ENCODE data around the gene CCP110. TPM values are rescaled to one million over a fixed set of nuclear protein-coding genes. Genes with fewer than 3 reads are reported as not detected.

The CCP110 gene
- total RNA-seq, 4 donors from 2014 or later: 8.4 to 21.0 (median 13.5) TPM

DNA sequence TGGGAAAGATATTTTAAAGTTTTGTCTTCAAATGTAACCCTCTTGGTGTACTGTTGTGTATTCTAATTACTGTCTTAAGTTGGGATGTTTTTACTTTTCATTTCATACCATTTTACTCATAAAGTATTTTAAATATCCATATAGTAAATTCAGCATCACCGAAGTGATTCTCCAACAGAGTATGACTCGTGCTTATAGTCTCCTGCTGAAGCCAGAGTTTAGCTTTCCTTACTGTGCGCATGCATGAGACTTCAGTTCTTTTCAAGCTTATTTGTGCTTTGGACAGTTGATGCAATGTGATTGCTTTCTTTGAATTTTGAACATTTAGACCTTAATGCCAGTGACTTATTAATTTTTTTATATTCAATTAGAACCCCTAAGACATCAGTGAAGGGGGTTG, 24.4 kb downstream of the CCP110 start:
- no peak overlapping the region for H3K27ac ChIP-seq
- no peaks in the 10 kb centered on the region for H3K4me1 ChIP-seq
- 98% methylated on average over 3 of the region's 3 CpGs for WGBS
- no peaks in the 10 kb centered on the region for H3K9me3 ChIP-seq
- TF ChIP-seq CTCF (IDR thresholded peaks at IDR 0.05) (no peak), POLR2A (IDR thresholded peaks at IDR 0.05) (no peak)
- no peak for DNase-seq (ENCODE audit: low spot score in 2 of 2)
- H3K36me3 ChIP-seq: peaks cover 55% of the 10 kb centered on the region
- H3K27me3 ChIP-seq: no peaks in the 10 kb centered on the region
- no peak overlapping the region for H3K4me3 ChIP-seq

- TF ChIP-seq CTCF (IDR thresholded peaks at IDR 0.05) (no peak), EP300 (IDR thresholded peaks at IDR 0.05) (no peak), POLR2A (IDR thresholded peaks at IDR 0.05) (no peak), POLR2AphosphoS5 (IDR thresholded peaks at IDR 0.05) (no peak)
- H3K9me3 ChIP-seq: no peaks in the 10 kb centered on the region
- H3K4me3 ChIP-seq: no peak overlapping the region
- H3K27ac ChIP-seq: no peak overlapping the region
- peaks cover 41% of the 10 kb centered on the region for H3K36me3 ChIP-seq
- no peak for DNase-seq (ENCODE audit: low spot score in 2 of 2)
- peaks cover 3% of the 10 kb centered on the region for H3K4me1 ChIP-seq
- H3K27me3 ChIP-seq: no peaks in the 10 kb centered on the region
Observed at GRCh38 chr16:19549673-19550072, 25.9 kb downstream of the CCP110 start.

DNA sequence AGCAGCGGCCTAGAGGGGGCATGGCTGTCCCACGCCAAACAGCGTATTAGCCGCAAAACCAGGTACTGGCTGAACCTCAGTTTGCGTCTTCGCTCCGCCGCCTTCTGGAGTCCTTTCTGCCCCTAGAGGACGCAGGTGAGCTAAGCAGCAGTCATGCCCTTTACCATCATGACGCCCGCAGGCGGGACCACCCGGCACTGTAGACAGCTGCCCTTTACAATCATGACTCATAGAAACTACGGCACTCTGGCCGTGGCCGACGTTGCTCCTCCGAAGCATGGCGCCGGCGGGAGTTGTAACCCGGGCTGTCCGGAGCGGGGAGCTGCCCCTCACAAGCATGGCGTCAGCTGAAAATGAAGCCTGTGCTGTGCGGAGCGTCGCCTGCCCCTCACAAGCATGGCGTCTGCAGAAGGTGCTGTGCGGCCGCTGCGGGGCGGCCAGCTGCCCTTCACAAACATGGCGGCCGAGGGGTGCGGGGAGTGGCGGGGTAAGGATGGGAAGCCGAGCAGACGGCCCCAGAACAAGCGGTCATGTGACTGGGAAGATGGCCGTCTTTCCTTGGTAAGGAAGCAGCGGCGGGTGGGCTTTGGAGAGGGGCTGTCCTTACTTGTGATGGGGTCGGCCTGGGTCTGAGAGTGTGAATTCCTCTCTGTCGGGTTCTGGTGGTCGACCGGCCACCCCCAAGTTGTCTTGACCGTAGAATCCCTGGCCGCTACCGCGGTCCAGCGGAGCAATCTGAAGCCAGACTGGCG, 31.6 kb downstream of the CCP110 start, which contains the start of gene VPS35L:
TSS of gene VPS35L (plus strand) at position 518 of the 752 bp plus-strand sequence. CDS start at position 545, 27 bp downstream.
- Histone ChIP-seq H3K36me3 (peaks cover 12% of the 10 kb centered on the region), H3K9me3 (no peaks in the 10 kb centered on the region), H3K27me3 (no peaks in the 10 kb centered on the region), H3K27ac (peak within 1 kb of the TSS; percentile 91), H3K4me3 (peak within 1 kb of the TSS; percentile 82), H3K4me1 (peaks cover 21% of the 10 kb centered on the region)
- TF ChIP-seq CTCF (IDR thresholded peaks at IDR 0.05): peak; percentile 70 to 82
- TF ChIP-seq POLR2A (IDR thresholded peaks at IDR 0.05): peak in 1 of 2 donors; percentile 25
- TF ChIP-seq EP300 (IDR thresholded peaks at IDR 0.05): no peak
- peak; percentile 16 to 87 (median 37) for TF ChIP-seq POLR2AphosphoS5 (IDR thresholded peaks at IDR 0.05)
- 1% methylated on average over 18 of the region's 53 CpGs for WGBS
- DNase-seq (ENCODE audit: low spot score in 2 of 2): peak; percentile 97 to 98

DNA sequence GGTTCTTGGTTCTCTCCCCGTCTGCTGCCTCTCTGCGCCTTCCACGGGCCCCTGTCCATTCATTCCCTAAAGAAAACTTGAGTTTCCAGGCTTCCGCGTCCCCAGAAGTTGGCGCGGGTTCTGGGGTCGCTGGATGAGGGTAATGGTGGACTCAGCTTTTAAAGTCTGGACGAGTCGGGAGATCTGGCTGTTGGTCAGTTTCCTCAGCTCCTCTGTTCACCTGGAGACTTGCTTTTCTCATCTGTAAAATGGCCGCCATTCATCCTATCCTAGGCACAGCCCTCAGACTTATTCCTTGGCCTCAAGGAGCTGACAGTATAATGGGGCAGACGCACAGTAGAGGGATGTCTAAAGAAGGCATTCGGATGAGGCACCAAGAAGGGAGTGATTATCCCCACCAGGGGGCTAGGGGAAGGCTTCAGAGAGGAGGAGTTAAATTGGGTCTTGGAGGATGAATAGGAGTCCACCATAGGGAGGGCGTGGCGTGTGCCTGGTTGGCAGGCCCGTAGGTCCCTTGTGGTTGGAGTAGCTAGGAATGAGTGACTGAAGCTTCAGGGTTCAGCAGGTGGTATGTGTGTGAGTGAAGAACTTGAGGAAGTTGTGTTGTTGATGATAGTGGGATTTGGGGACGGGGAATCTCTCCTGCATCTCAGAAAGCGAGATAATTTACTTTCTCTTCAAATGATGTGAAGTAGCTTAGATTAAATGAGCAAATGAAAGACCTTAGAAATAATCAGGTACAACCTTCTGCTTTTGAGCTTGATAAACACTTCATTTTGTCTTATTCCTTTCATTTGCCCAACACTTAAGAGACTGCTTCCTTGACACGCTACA, 32.4 kb downstream of the CCP110 start:
- TF ChIP-seq POLR2AphosphoS5 (IDR thresholded peaks at IDR 0.05) (no peak), EP300 (IDR thresholded peaks at IDR 0.05) (no peak), POLR2A (IDR thresholded peaks at IDR 0.05) (no peak), CTCF (IDR thresholded peaks at IDR 0.05) (no peak)
- H3K27me3 ChIP-seq: no peaks in the 10 kb centered on the region
- peak overlapping the region; percentile 91 for H3K27ac ChIP-seq
- H3K4me3 ChIP-seq: peak overlapping the region; percentile 82
- WGBS: 38% methylated on average over 19 of the region's 19 CpGs
- H3K36me3 ChIP-seq: peaks cover 4% of the 10 kb centered on the region
- H3K4me1 ChIP-seq: peaks cover 21% of the 10 kb centered on the region
- H3K9me3 ChIP-seq: no peaks in the 10 kb centered on the region
- no peak for DNase-seq (ENCODE audit: low spot score in 2 of 2)

Data from suprapubic skin (tissue), 4 donors.